GM12875 (cell line): ENCODE measurements around the gene RGS8.

ENCODE experiments used
- H3K4me3 ChIP-seq: one replicate; pipeline ENCODE4 v1.5.1; 2011; ENCODE audit warnings: low read depth, low read length, control low read depth
- TF ChIP-seq, protein P1 (sequence below): IDR thresholded peaks from 2 replicates; pipeline ENCODE4 v1.5.1; 2011; ENCODE audit warnings: low read depth, mild to moderate bottlenecking, control low read depth, inconsistent platforms, low read length, moderate library complexity, borderline replicate concordance; ENCODE audit not compliant: insufficient read depth

The RGS8 gene

DNA sequence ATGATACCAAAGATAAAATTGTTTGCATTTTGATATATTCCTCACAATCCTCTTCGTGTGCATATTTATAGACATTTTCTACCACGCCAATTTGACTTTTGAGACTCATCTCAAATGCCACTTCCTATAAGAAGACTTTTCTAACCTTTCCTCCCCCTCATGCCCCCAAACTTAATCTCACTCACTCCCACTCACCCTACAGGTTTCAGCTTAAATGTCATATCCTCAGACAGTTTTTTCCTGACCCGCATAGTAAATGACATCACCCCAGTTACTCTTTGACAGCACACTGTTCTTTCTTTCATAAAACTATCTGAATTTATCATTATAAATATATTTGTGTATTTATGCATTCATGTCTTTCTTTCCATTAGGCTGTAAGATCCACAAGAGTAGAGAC is 29.6 kb upstream of the RGS8 start:
- TF ChIP-seq, protein P1, sequence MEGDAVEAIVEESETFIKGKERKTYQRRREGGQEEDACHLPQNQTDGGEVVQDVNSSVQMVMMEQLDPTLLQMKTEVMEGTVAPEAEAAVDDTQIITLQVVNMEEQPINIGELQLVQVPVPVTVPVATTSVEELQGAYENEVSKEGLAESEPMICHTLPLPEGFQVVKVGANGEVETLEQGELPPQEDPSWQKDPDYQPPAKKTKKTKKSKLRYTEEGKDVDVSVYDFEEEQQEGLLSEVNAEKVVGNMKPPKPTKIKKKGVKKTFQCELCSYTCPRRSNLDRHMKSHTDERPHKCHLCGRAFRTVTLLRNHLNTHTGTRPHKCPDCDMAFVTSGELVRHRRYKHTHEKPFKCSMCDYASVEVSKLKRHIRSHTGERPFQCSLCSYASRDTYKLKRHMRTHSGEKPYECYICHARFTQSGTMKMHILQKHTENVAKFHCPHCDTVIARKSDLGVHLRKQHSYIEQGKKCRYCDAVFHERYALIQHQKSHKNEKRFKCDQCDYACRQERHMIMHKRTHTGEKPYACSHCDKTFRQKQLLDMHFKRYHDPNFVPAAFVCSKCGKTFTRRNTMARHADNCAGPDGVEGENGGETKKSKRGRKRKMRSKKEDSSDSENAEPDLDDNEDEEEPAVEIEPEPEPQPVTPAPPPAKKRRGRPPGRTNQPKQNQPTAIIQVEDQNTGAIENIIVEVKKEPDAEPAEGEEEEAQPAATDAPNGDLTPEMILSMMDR, result no peak
- H3K4me3 ChIP-seq, result no peak overlapping the region

DNA sequence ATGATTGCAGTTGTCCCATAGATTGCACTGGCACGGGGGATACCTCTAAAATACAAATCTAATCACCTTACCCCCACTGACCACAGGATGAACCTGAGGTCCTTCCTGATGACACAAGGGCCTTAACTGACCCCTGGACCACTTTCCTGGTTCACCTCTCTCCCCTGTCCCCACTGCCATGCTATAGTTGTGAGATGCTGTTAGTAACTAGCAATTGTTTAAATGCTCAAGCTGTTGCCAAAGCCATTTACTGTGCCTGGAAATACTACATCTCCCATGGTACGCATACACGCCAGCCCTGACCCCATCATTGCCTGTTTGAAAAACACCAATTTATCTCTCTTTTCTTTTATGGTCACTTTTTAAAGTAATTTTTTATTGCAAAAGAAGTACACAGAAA is 29.1 kb upstream of the RGS8 start:
- no peak overlapping the region for H3K4me3 ChIP-seq
- TF ChIP-seq, protein P1, result no peak

DNA sequence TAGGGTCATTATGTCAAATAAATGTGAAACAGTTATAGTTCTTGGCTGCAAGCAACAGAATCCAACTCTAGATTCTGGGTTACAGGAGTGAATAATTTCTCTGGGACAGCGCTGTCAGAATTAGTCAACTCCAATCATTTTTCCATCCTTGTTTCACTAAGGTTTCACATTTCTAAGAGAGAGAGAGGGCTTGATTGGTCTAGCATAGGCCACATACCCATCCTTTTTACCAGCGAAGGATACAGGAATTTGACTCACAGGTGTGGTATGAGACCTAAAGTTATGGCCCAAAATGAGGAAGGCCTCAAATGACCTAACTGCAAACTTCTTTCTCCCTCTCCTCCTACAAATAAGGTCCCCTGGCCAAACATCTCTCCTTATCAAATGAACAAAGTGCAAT is 25.5 kb upstream of the RGS8 start:
- no peak overlapping the region for H3K4me3 ChIP-seq
- TF ChIP-seq, protein P1, result no peak

DNA sequence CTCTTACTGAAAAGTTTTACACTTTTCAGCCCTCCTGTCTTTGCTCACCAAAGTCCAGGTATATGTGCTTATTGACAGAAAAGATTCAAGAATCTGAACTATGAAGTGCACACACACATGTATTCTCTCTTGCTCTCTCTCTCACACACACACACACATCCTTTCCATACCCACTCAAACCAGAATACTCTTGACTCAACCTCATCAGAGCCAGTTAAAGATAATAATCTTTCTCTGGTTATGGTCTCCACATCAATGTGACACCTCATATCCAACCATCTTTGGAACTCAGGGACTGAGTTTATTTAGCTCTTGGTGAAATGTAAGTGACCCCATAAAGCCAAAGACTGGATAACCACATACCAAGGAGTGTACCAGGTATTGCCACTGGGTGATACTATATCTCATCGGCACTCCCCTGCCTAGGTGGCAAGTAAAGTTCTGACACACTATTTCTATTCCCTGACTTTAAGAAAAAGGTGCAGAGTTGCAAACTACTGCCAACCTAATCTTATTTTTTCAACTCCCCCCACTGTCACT is 24.9 kb upstream of the RGS8 start:
- TF ChIP-seq, protein P1, result no peak
- H3K4me3 ChIP-seq, result no peak overlapping the region

DNA sequence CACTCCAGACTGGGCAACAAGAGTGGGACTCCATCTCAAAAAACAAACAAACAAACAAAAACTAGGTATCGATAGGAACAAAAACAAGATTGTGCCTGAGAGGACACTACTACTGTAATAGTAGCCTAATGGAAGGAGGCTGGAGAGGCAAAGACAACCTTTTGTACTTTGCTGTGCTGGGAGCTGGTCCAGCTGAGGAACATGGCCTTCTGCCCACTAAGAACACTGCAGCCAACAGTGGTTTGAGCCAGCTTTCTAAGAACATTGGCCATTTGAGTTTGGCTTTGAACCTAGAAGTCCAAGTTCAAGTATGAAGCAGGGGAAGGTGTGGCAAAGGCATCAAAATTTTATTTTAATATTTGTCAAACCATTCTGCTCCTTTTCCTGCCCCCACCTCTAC is 22.7 kb upstream of the RGS8 start:
- TF ChIP-seq, protein P1, result no peak
- no peak overlapping the region for H3K4me3 ChIP-seq

DNA sequence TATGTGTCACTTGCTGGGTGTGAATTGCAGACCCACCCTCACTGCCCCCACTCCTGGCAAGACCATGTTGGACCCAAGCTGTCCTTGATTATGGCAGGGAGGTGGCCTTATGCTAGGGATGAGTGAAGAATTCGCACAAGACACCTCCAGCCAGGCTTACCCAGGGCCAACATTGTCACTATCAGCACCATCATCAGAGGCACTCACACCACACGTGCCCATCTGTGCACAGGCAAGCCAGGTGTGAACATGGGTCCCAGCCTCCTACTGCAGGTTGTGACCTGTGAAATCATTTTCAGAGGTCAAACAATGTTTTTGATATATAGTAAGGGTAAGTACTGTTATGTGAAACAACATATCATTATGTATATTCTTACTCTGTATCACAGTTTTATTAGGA is 20.3 kb upstream of the RGS8 start:
- no peak overlapping the region for H3K4me3 ChIP-seq
- TF ChIP-seq, protein P1, result no peak

DNA sequence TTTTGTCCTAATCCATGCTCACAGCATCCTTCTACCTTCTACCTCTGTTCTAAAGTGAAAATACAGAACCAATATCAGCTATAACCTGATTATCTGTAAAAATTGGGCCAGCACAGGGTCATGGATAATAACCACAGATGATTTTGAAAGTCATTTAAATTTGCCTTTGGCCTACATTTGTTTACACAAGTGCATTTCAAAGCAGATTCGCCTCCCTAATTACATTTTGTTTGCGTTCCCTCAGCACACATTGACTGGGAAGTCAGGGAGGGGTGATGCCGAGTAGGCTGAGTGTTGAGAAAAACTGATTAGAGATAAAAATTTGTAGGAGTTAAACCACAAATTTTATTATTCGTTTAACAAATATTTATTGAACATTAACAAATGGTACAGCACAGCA is 19.2 kb upstream of the RGS8 start:
- H3K4me3 ChIP-seq, result no peak overlapping the region
- TF ChIP-seq, protein P1, result no peak
